Trophoblast cell (in vitro differentiated cells and primary cell): ENCODE results near the gene UBL4A.
A peak's percentile ranks its signal among the peaks of the same experiment; 100 is the strongest.

Experiments
- DNase-seq, 2 donors: peaks; one replicate each; pipeline ENCODE4 v3.0.0-alpha.2; 2016
- H2AFZ ChIP-seq: 2 replicates; pipeline ENCODE4 v1.6.1; 2013; ENCODE audit warnings: low read length, moderate library complexity, mild to moderate bottlenecking; ENCODE audit not compliant: insufficient read depth, poor library complexity
- H2AK5ac ChIP-seq: 2 replicates; pipeline ENCODE4 v1.6.1; 2013; ENCODE audit warnings: mild to moderate bottlenecking, low read length
- H2BK120ac ChIP-seq: 2 replicates; pipeline ENCODE4 v1.6.1; 2013; ENCODE audit warnings: low read length, mild to moderate bottlenecking, moderate library complexity; ENCODE audit not compliant: insufficient read depth, poor library complexity
- H2BK12ac ChIP-seq: 2 replicates; pipeline ENCODE4 v1.6.1; 2013; ENCODE audit warnings: mild to moderate bottlenecking, low read length, moderate library complexity
- H2BK5ac ChIP-seq: 2 replicates; pipeline ENCODE4 v1.6.1; 2013; ENCODE audit warnings: low read length, low read depth, moderate library complexity, mild to moderate bottlenecking; ENCODE audit not compliant: poor library complexity
- H3K14ac ChIP-seq: 2 replicates; pipeline ENCODE4 v1.6.1; 2013; ENCODE audit warnings: mild to moderate bottlenecking, low read length
- H3K18ac ChIP-seq: 2 replicates; pipeline ENCODE4 v1.6.1; 2013; ENCODE audit warnings: mild to moderate bottlenecking, low read length
- H3K23ac ChIP-seq: 2 replicates; pipeline ENCODE4 v1.6.1; 2013; ENCODE audit warnings: low read length
- H3K27ac ChIP-seq: 2 replicates; pipeline ENCODE4 v1.5.1; 2013; ENCODE audit warnings: low read depth, mild to moderate bottlenecking, inconsistent platforms, low read length, moderate library complexity
- H3K27me3 ChIP-seq: 2 replicates; pipeline ENCODE4 v1.6.1; 2013; ENCODE audit warnings: inconsistent platforms, mild to moderate bottlenecking, low read length, moderate library complexity; ENCODE audit not compliant: insufficient read depth
- H3K36me3 ChIP-seq, 2 experiments: 1 replicate in 1 of 2; 2 replicates in 1 of 2; pipeline ENCODE4 v1.6.1; 2013; ENCODE audit warnings: low read length in 2 of 2, mild to moderate bottlenecking in 2 of 2, moderate library complexity in 1 of 2; ENCODE audit not compliant: insufficient read depth in 2 of 2, control insufficient read depth in 1 of 2
- H3K4ac ChIP-seq: 2 replicates; pipeline ENCODE4 v1.6.1; 2013; ENCODE audit warnings: low read depth, mild to moderate bottlenecking, low read length, moderate library complexity
- H3K4me1 ChIP-seq, 2 experiments: 1 replicate in 1 of 2; 2 replicates in 1 of 2; pipeline ENCODE4 v1.6.1; 2013; ENCODE audit warnings: low read length in 2 of 2, mild to moderate bottlenecking in 2 of 2, moderate library complexity in 1 of 2; ENCODE audit not compliant: insufficient read depth in 2 of 2, control insufficient read depth in 1 of 2
- H3K4me2 ChIP-seq: 2 replicates; pipeline ENCODE4 v1.6.1; 2013; ENCODE audit warnings: inconsistent platforms, mild to moderate bottlenecking, low read length, moderate library complexity
- H3K4me3 ChIP-seq: 2 replicates; pipeline ENCODE4 v1.5.1; 2013; ENCODE audit warnings: mild to moderate bottlenecking, low read depth, low read length, inconsistent platforms
- H3K79me1 ChIP-seq: one replicate; pipeline ENCODE4 v1.6.1; 2013; ENCODE audit warnings: low read length
- H3K79me2 ChIP-seq: 2 replicates; pipeline ENCODE4 v1.6.1; 2013; ENCODE audit warnings: low read length, mild to moderate bottlenecking; ENCODE audit not compliant: control insufficient read depth, insufficient read depth, poor library complexity
- H3K9ac ChIP-seq: 2 replicates; pipeline ENCODE4 v1.6.1; 2013; ENCODE audit warnings: mild to moderate bottlenecking, low read length
- H3K9me3 ChIP-seq: 2 replicates; pipeline ENCODE4 v1.6.1; 2013; ENCODE audit warnings: low read depth, mild to moderate bottlenecking, control low read depth, inconsistent platforms, low read length; ENCODE audit not compliant: insufficient read depth
- H4K12ac ChIP-seq: 2 replicates; pipeline ENCODE4 v1.6.1; 2013; ENCODE audit warnings: low read depth, mild to moderate bottlenecking, low read length, moderate library complexity
- H4K8ac ChIP-seq: 2 replicates; pipeline ENCODE4 v1.6.1; 2013; ENCODE audit warnings: low read depth, mild to moderate bottlenecking, low read length, moderate library complexity
- H4K91ac ChIP-seq: one replicate; pipeline ENCODE4 v1.6.1; 2013; ENCODE audit warnings: low read depth, mild to moderate bottlenecking, low read length, moderate library complexity
- WGBS: extraction: QIAGEN DNeasy Blood & Tissue Kit; methylation state at CpG from one replicate; pipeline ENCODE4 v1.1.7; 2013; ENCODE audit warnings: missing lambda C conversion rate; ENCODE audit not compliant: insufficient read length, insufficient coverage; ENCODE audit errors: extremely low coverage; 5-methylcytosine and 5-hydroxymethylcytosine counted together

The UBL4A gene

DNA sequence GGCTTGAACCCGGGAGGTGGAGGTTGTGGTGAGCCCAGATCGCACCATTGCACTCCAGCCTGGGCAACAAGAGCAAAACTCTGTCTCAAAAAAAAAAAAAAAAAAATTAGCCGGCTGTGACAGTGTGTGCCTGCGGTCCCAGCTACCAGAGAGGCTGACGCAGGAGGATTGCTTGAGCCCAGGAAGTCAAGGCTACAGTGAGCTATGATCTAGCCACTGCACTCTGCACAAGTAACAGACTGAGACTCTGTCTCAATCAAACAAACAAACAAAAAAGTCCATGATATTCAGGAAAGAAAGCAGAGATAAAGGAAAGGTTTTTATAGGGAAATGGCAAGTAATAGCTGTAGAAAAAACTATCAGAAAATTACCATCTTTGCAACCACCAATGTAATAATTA is 5.2 kb downstream of the UBL4A start:
- Histone ChIP-seq H3K27ac (no peak overlapping the region), H3K9ac (no peak overlapping the region), H2BK5ac (no peak overlapping the region), H3K79me2 (peaks cover 4% of the 10 kb centered on the region), H3K4me3 (no peak overlapping the region), H2BK12ac (no peak overlapping the region), H2AFZ (no peak overlapping the region), H3K23ac (no peak overlapping the region), H3K9me3 (no peaks in the 10 kb centered on the region), H3K14ac (no peak overlapping the region), H3K4me2 (no peak overlapping the region), H2BK120ac (no peak overlapping the region), H2AK5ac (no peak overlapping the region), H3K18ac (no peak overlapping the region), H4K91ac (no peak overlapping the region), H3K36me3 (peaks cover 18% of the 10 kb centered on the region in 2 experiments), H3K79me1 (peaks cover 8% of the 10 kb centered on the region), H3K27me3 (no peaks in the 10 kb centered on the region), H3K4ac (no peak overlapping the region), H4K8ac (no peak overlapping the region), H3K4me1 (peaks cover 9 to 11% of the 10 kb centered on the region in 2 experiments), H4K12ac (no peak overlapping the region)
- no CpG with 5 or more reads among the region's 5 CpGs for WGBS
- no peak for DNase-seq

DNA sequence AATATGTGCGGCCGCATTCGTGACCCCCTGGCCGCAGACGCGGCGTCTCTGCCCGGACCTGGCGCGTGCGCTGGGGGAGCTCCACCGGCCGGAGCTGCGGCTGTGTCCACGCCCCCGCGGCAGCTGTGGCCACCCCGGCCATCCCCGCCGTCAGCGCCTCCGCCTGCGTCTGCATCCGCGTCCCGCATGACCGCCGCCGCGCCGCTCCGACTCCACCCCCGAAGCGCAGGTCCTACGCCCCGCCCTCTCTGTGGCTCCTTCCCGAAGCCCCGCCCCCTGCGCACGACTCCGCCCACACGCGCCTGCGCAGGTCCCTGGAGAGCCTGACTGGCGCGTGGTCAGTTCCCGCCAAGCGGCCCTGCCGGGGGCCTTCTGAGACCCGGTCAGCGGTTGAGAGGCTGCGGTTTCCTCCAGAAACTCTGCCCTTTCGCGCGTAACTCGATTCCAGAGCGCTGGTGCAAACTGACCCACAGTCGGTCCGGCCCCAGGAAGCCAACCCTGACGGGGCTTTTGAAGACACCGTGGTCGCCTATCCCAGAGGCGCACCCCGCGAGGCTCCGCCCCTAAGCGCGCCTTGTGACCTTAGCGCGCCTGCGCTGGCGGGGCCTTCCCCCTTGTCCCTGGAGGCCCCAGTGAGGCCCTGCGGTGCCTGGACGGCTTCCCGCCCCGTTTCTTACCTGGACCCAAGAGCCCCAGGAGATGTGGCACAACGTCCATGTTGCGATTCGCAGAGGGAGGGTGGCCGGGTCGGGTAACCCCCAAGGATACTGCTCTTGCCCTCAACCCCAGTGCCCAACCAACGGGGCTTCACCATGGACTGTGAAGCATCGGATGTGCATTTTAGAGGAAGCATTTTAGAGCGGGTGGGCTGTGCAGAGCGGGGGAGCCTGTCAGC is 7.4 kb downstream of the UBL4A start, which contains the start of gene LAGE3:
LAGE3 (minus strand) TSS at position 554 of the 895 bp plus-strand sequence; CDS start at position 188, 366 bp downstream.
- H2BK12ac ChIP-seq, result peak within 1 kb of the TSS; percentile 66
- peak within 1 kb of the TSS; percentile 80 for H3K4me2 ChIP-seq
- H2AK5ac ChIP-seq, result peak within 1 kb of the TSS; percentile 49
- H3K4me3 ChIP-seq, result peak within 1 kb of the TSS; percentile 68
- peaks cover 3 to 4% of the 10 kb centered on the region in 2 experiments for H3K36me3 ChIP-seq
- peak within 1 kb of the TSS; percentile 72 for H2BK120ac ChIP-seq
- H3K27ac ChIP-seq, result peak within 1 kb of the TSS; percentile 4
- H4K91ac ChIP-seq, result peak within 1 kb of the TSS; percentile 75
- peak within 1 kb of the TSS; percentile 30 for H3K14ac ChIP-seq
- H3K27me3 ChIP-seq, result no peaks in the 10 kb centered on the region
- H2BK5ac ChIP-seq, result peak within 1 kb of the TSS; percentile 10
- peak within 1 kb of the TSS; percentile 90 for H4K12ac ChIP-seq
- peak; percentile 85 to 92 for DNase-seq
- no peaks in the 10 kb centered on the region for H3K79me2 ChIP-seq
- no peaks in the 10 kb centered on the region for H3K9me3 ChIP-seq
- H3K4me1 ChIP-seq, result peaks cover 5% of the 10 kb centered on the region in 2 experiments
- peak within 1 kb of the TSS; percentile 85 for H4K8ac ChIP-seq
- H3K4ac ChIP-seq, result no peak within 1 kb of the TSS
- peaks cover 5% of the 10 kb centered on the region for H3K79me1 ChIP-seq
- peak within 1 kb of the TSS; percentile 59 for H3K18ac ChIP-seq
- no CpG with 5 or more reads among the region's 85 CpGs for WGBS
- no peak within 1 kb of the TSS for H3K9ac ChIP-seq
- no peak within 1 kb of the TSS for H2AFZ ChIP-seq
- no peak within 1 kb of the TSS for H3K23ac ChIP-seq

GRCh38 chrX:154477891-154478477 is 8.4 kb downstream of the UBL4A start:
- Histone ChIP-seq H3K4me2 (peak overlapping the region; percentile 80), H3K9ac (no peak overlapping the region), H2AFZ (no peak overlapping the region), H2AK5ac (peak overlapping the region; percentile 49), H3K4me1 (peaks cover 5% of the 10 kb centered on the region in 2 experiments), H4K8ac (no peak overlapping the region), H2BK120ac (no peak overlapping the region), H3K14ac (no peak overlapping the region), H3K36me3 (peaks cover 10 to 11% of the 10 kb centered on the region in 2 experiments), H3K27me3 (no peaks in the 10 kb centered on the region), H2BK5ac (no peak overlapping the region), H3K18ac (no peak overlapping the region), H4K12ac (peak overlapping the region; percentile 77), H2BK12ac (no peak overlapping the region), H3K79me2 (no peaks in the 10 kb centered on the region), H3K4me3 (peak overlapping the region; percentile 67), H3K4ac (no peak overlapping the region), H3K23ac (no peak overlapping the region), H4K91ac (no peak overlapping the region), H3K9me3 (no peaks in the 10 kb centered on the region), H3K27ac (no peak overlapping the region), H3K79me1 (peaks cover 5% of the 10 kb centered on the region)
- WGBS, result no CpG with 5 or more reads among the region's 24 CpGs
- no peak for DNase-seq

GRCh38 chrX:154476821-154477220 is 9.6 kb downstream of the UBL4A start:
- H3K79me2 ChIP-seq, result no peaks in the 10 kb centered on the region
- WGBS, result no CpG with 5 or more reads among the region's 8 CpGs
- H3K9ac ChIP-seq, result no peak overlapping the region
- no peak overlapping the region for H3K4ac ChIP-seq
- no peak overlapping the region for H2BK12ac ChIP-seq
- H2BK5ac ChIP-seq, result no peak overlapping the region
- no peak overlapping the region for H3K27ac ChIP-seq
- no peak overlapping the region for H4K8ac ChIP-seq
- no peak overlapping the region for H3K23ac ChIP-seq
- no peak overlapping the region for H2BK120ac ChIP-seq
- no peak overlapping the region for H2AFZ ChIP-seq
- peaks cover 5% of the 10 kb centered on the region in 2 experiments for H3K4me1 ChIP-seq
- H3K14ac ChIP-seq, result no peak overlapping the region
- H3K79me1 ChIP-seq, result peaks cover 5% of the 10 kb centered on the region
- no peaks in the 10 kb centered on the region for H3K27me3 ChIP-seq
- no peak overlapping the region for H2AK5ac ChIP-seq
- no peak overlapping the region for H3K4me2 ChIP-seq
- H3K36me3 ChIP-seq, result peaks cover 20 to 23% of the 10 kb centered on the region in 2 experiments
- H3K18ac ChIP-seq, result no peak overlapping the region
- H4K12ac ChIP-seq, result no peak overlapping the region
- no peak overlapping the region for H4K91ac ChIP-seq
- H3K9me3 ChIP-seq, result no peaks in the 10 kb centered on the region
- H3K4me3 ChIP-seq, result no peak overlapping the region
- no peak for DNase-seq
